Activated T-helper 1 cell treated with anti-CD3 and anti-CD28 coated beads, Interleukin-12 subunit alpha, Interleukin-12 subunit beta, Interleukin-2, Interleukin-4 antibody, amounts not matched to agents 30 ng/mL and 10 ng/mL and 1 ng/mL, durations not matched to agents 14 hours and 24 hours and 36 hours (primary cell): ENCODE results near the gene SCFD2. TPM values are rescaled to one million over a fixed set of nuclear protein-coding genes. Genes with fewer than 3 reads are reported as not detected.
A peak's percentile ranks its signal among the peaks of the same experiment; 100 is the strongest.
"Not testable (repeated sequence)": the region's sequence is repeated elsewhere in the genome, so short reads cannot be mapped to it uniquely, and the experiment has no call there.

Experiments used
- DNase-seq: peaks from one replicate; pipeline ENCODE4 v3.0.0; 2021; ENCODE audit warnings: low spot score
- H3K27ac Mint-ChIP-seq: one replicate; pipeline ENCODE4 v1.8.0; 2021; ENCODE audit warnings: mild to moderate bottlenecking, mixed read lengths
- H3K27me3 Mint-ChIP-seq: one replicate; pipeline ENCODE4 v1.8.0; 2022; ENCODE audit warnings: mild to moderate bottlenecking, moderate library complexity, mixed read lengths; ENCODE audit not compliant: insufficient read depth
- H3K36me3 Mint-ChIP-seq: one replicate; pipeline ENCODE4 v1.8.0; 2021; ENCODE audit warnings: low read depth, mixed read lengths
- H3K4me1 Mint-ChIP-seq: one replicate; pipeline ENCODE4 v1.8.0; 2021; ENCODE audit warnings: low read depth, mixed read lengths
- H3K4me3 Mint-ChIP-seq: one replicate; pipeline ENCODE4 v1.8.0; 2021; ENCODE audit warnings: mild to moderate bottlenecking, moderate library complexity, mixed read lengths
- H3K9me3 Mint-ChIP-seq: one replicate; pipeline ENCODE4 v1.8.0; 2021; ENCODE audit warnings: mixed read lengths
- intact Hi-C: fragments of 100-400 bp; cut with micrococcal nuclease; formaldehyde crosslinking; loops from one replicate; pipeline ENCODE4 v1.15.1; 2024
- total RNA-seq: library from RNA; stranded (reverse); gene quantifications from 2 replicates; pipeline ENCODE4 v1.2.3, GENCODE V29; 2022

SCFD2 gene
- total RNA-seq, 1 donor from 2014 or later, result 40.5 TPM

- H3K4me3 Mint-ChIP-seq, result no peak overlapping the region
- H3K27ac Mint-ChIP-seq, result no peak overlapping the region
- DNase-seq, result no peak
- intact Hi-C loops, result no loop called here
- no peaks in the 10 kb centered on the region for H3K4me1 Mint-ChIP-seq
- H3K9me3 Mint-ChIP-seq, result peaks cover 7% of the 10 kb centered on the region
- peaks cover under 1% of the 10 kb centered on the region for H3K36me3 Mint-ChIP-seq
- no peaks in the 10 kb centered on the region for H3K27me3 Mint-ChIP-seq
Measured at GRCh38 chr4:53161787-53162433, 204.0 kb downstream of the SCFD2 start.

- no peaks in the 10 kb centered on the region for H3K4me1 Mint-ChIP-seq
- H3K9me3 Mint-ChIP-seq, result peaks cover 2% of the 10 kb centered on the region
- no peak overlapping the region for H3K27ac Mint-ChIP-seq
- no peak for DNase-seq
- no peaks in the 10 kb centered on the region for H3K36me3 Mint-ChIP-seq
- H3K4me3 Mint-ChIP-seq, result no peak overlapping the region
- intact Hi-C loops, result no loop called here
- H3K27me3 Mint-ChIP-seq, result no peaks in the 10 kb centered on the region
Measured at GRCh38 chr4:53161051-53161786, 204.6 kb downstream of the SCFD2 start.

DNA sequence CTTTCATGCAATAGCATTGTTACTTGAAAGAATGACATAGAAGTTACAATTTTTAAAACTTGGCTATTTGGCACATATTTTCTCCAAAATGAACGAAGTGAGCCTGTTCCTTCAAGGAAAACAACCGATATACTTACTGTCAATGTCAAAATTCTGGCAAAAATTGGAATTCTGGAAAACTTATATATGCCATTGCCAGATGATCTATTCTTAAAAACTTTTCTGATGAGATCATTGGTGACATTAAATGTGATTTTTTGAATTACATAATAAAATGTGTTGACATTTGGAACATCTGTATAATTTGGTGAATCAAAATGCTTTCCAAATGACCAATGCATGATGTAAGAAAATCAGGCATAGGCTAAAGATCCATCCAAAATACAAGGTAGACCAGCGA is 209.0 kb downstream of the SCFD2 start:
- H3K4me3 Mint-ChIP-seq, result no peak overlapping the region
- H3K9me3 Mint-ChIP-seq, result peaks cover 9% of the 10 kb centered on the region
- intact Hi-C loops, result no loop called here
- H3K27me3 Mint-ChIP-seq, result no peaks in the 10 kb centered on the region
- H3K4me1 Mint-ChIP-seq, result no peaks in the 10 kb centered on the region
- no peak for DNase-seq
- peaks cover 6% of the 10 kb centered on the region for H3K36me3 Mint-ChIP-seq
- no peak overlapping the region for H3K27ac Mint-ChIP-seq

GRCh38 chr4:53152467-53152866 is 213.4 kb downstream of the SCFD2 start:
- intact Hi-C loops, result no loop called here
- no peak for DNase-seq
- no peak overlapping the region for H3K27ac Mint-ChIP-seq
- H3K4me3 Mint-ChIP-seq, result no peak overlapping the region
- no peaks in the 10 kb centered on the region for H3K27me3 Mint-ChIP-seq
- H3K36me3 Mint-ChIP-seq, result peaks cover 6% of the 10 kb centered on the region
- H3K9me3 Mint-ChIP-seq, result peaks cover 9% of the 10 kb centered on the region
- no peaks in the 10 kb centered on the region for H3K4me1 Mint-ChIP-seq

DNA sequence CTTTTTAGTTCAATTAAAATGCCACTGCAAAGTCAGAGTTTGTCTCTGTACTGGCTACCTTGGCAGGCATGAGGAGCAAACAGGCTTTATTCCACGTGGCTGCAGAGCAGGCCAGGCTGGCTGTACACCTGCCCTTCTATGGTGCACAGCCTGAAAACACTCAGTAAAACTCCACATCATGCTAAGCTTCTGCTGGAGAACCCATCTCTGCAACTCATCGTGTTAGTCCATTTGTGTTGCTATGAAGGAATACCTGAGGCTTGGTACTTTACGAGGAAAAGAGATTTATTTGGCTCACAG is 214.4 kb downstream of the SCFD2 start:
- Mint-ChIP-seq H3K36me3 (peaks cover 6% of the 10 kb centered on the region), H3K4me3 (no peak overlapping the region), H3K27ac (no peak overlapping the region), H3K9me3 (peaks cover 9% of the 10 kb centered on the region), H3K27me3 (no peaks in the 10 kb centered on the region), H3K4me1 (no peaks in the 10 kb centered on the region)
- DNase-seq, result no peak
- intact Hi-C loops, result no loop called here

GRCh38 chr4:53150631-53151488 is 215.0 kb downstream of the SCFD2 start:
- Mint-ChIP-seq H3K27me3 (no peaks in the 10 kb centered on the region), H3K4me3 (no peak overlapping the region), H3K36me3 (peaks cover 6% of the 10 kb centered on the region), H3K27ac (no peak overlapping the region), H3K4me1 (no peaks in the 10 kb centered on the region), H3K9me3 (peaks cover 9% of the 10 kb centered on the region)
- DNase-seq, result no peak
- intact Hi-C loops, result no loop called here

DNA sequence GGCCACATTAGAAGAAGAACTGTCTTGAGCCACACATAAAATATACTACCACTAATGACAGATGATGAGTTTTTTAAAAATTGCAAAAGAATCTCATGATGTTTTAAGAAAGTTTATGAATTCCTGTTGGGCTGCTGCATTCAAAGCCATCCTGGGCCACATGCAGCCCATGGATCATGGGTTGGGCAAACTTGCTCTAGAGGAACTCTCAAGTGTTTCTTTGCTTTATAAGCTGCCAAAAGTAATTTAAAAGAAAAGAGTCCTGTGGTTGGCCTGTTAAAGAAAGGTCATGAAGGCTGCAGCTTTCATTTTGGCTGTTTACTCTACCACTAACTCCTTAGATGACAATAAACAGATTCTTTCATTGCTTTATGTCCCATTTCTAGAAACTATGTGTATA is 218.2 kb downstream of the SCFD2 start:
- Mint-ChIP-seq H3K4me1 (peaks cover 5% of the 10 kb centered on the region), H3K27ac (no peak overlapping the region), H3K27me3 (no peaks in the 10 kb centered on the region), H3K36me3 (peaks cover 10% of the 10 kb centered on the region), H3K9me3 (no peaks in the 10 kb centered on the region), H3K4me3 (no peak overlapping the region)
- intact Hi-C loops, result no loop called here
- DNase-seq, result no peak

DNA sequence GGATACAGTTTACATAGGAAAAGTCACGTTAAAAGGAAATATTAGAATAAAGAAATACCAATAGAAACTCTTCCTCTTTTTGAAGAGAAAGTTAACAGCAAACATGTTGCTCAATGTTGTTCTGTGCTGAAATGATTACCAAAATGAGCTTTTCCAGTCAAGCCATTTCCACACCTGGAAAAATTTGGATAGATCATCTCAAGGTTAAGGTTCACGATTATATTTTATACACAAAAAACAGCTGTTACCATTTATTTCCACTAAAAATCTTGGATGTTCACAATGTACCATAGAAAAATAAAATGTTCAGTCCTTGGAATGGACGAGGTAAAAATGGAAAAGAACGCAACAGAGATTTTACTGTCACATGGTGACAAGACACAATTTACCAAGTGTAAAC is 218.7 kb downstream of the SCFD2 start:
- DNase-seq, result no peak
- Mint-ChIP-seq H3K36me3 (peaks cover 10% of the 10 kb centered on the region), H3K27me3 (no peaks in the 10 kb centered on the region), H3K27ac (no peak overlapping the region), H3K4me3 (no peak overlapping the region), H3K9me3 (no peaks in the 10 kb centered on the region), H3K4me1 (peaks cover 5% of the 10 kb centered on the region)
- intact Hi-C loops, result no loop called here

GRCh38 chr4:53141308-53141707 is 224.6 kb downstream of the SCFD2 start:
- intact Hi-C loops, result loop anchor here (1.0 kb wide), 1 partner anchor 28 kb away; no protein-coding TSS in a partner anchor
- Mint-ChIP-seq H3K4me3 (no peak overlapping the region), H3K27me3 (no peaks in the 10 kb centered on the region), H3K9me3 (no peaks in the 10 kb centered on the region), H3K27ac (peak overlapping the region; percentile 28), H3K36me3 (peaks cover 17% of the 10 kb centered on the region), H3K4me1 (peaks cover 35% of the 10 kb centered on the region)
- no peak for DNase-seq

- H3K27ac Mint-ChIP-seq, DNase-seq, intact Hi-C loops, H3K9me3 Mint-ChIP-seq, H3K27me3 Mint-ChIP-seq, H3K4me3 Mint-ChIP-seq: not testable (repeated sequence)
- Mint-ChIP-seq H3K4me1 (peaks cover 36% of the 10 kb centered on the region), H3K36me3 (peaks cover 11% of the 10 kb centered on the region)
Measured at GRCh38 chr4:53139256-53139655, 226.6 kb downstream of the SCFD2 start.

DNA sequence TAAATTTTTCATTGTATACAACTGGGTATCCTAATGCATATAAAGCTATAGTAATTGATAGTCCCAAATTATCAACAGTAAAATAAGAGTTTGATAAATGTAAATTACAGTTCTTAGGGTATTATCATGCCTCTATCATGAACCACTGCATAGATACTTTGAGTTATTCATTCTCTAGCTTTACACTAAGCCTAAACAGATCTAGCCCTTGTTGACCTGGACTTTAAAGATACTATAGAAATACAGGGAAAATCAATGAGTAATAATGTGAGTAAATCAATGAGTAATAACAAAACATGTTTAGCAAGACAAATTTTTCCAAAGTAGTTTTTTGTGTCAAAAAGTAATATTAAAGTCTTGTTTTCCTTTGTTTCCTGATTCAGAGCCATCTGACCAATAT is 228.4 kb downstream of the SCFD2 start:
- H3K9me3 Mint-ChIP-seq, result no peaks in the 10 kb centered on the region
- H3K27ac Mint-ChIP-seq, result peak overlapping the region; percentile 44
- H3K36me3 Mint-ChIP-seq, result peaks cover 14% of the 10 kb centered on the region
- no peak overlapping the region for H3K4me3 Mint-ChIP-seq
- peaks cover 35% of the 10 kb centered on the region for H3K4me1 Mint-ChIP-seq
- no peak for DNase-seq
- H3K27me3 Mint-ChIP-seq, result no peaks in the 10 kb centered on the region
- intact Hi-C loops, result loop anchor here (1.0 to 2.0 kb wide), 3 partner anchors 24 to 229 kb away; partner anchors contain the start of gene SCFD2

- Mint-ChIP-seq H3K4me1 (peaks cover 34% of the 10 kb centered on the region), H3K27ac (peak overlapping the region; percentile 80), H3K36me3 (peaks cover 14% of the 10 kb centered on the region), H3K9me3 (no peaks in the 10 kb centered on the region), H3K4me3 (no peak overlapping the region), H3K27me3 (no peaks in the 10 kb centered on the region)
- DNase-seq, result no peak
- intact Hi-C loops, result loop anchor here (1.0 to 2.0 kb wide), 3 partner anchors 24 to 230 kb away; partner anchors contain the start of gene SCFD2
Measured at GRCh38 chr4:53136954-53137353, 228.9 kb downstream of the SCFD2 start.
